ENCODE data around the gene HS3ST5. TPM values are rescaled to one million over a fixed set of nuclear protein-coding genes. Genes with fewer than 3 reads are reported as not detected.

The HS3ST5 gene
- total RNA-seq, 2 donors from 2014 or later, result 0.31 to 2.0 TPM

- WGBS, 2 experiments (ENCODE audit: insufficient coverage in 1 of 2, insufficient read length in 1 of 2), result 84 to 90% methylated on average over 4 of the region's 4 CpGs
- H3K9me3 ChIP-seq (ENCODE audit: control insufficient read depth, low read length), result no peaks in the 10 kb centered on the region
- DNase-seq, result no peak
- no peaks in the 10 kb centered on the region for H3K27me3 Mint-ChIP-seq (ENCODE audit: insufficient read depth)
- no peak overlapping the region for H3K27ac ChIP-seq (ENCODE audit: low read depth, low read length)
- H3K4me1 Mint-ChIP-seq, result peaks cover 32% of the 10 kb centered on the region
- H3K4me1 ChIP-seq (ENCODE audit: control insufficient read depth, insufficient read depth, low read length), result no peaks in the 10 kb centered on the region
- no peak overlapping the region for H3K9ac ChIP-seq (ENCODE audit: extremely low read depth, low read length, poor library complexity, severe bottlenecking)
- H3K4me3 ChIP-seq (ENCODE audit: low read length), result no peak overlapping the region
- no peak for TF ChIP-seq CTCF (conservative IDR thresholded peaks at IDR 0.05)
- H3K36me3 Mint-ChIP-seq (ENCODE audit: low read depth), result no peaks in the 10 kb centered on the region
- no peaks in the 10 kb centered on the region for H3K9me3 Mint-ChIP-seq
- no peaks in the 10 kb centered on the region for H3K36me3 ChIP-seq (ENCODE audit: control insufficient read depth, insufficient read depth, low read length)
- H3K27ac Mint-ChIP-seq, result no peak overlapping the region
- H3K27me3 ChIP-seq (ENCODE audit: control insufficient read depth, insufficient read depth, low read length, poor library complexity, severe bottlenecking), result peaks cover 4% of the 10 kb centered on the region
- no peak overlapping the region for H3K4me3 Mint-ChIP-seq
These were observed 148.3 kb downstream of the HS3ST5 start for GRCh38 chr6:114194362-114195026.

- no peaks in the 10 kb centered on the region for H3K36me3 Mint-ChIP-seq (ENCODE audit: low read depth)
- Histone ChIP-seq H3K4me1 (ENCODE audit: control insufficient read depth, insufficient read depth, low read length) (no peaks in the 10 kb centered on the region), H3K36me3 (ENCODE audit: control insufficient read depth, insufficient read depth, low read length) (no peaks in the 10 kb centered on the region), H3K27ac (ENCODE audit: low read depth, low read length) (no peak overlapping the region), H3K4me3 (ENCODE audit: low read length) (no peak overlapping the region), H3K27me3 (ENCODE audit: control insufficient read depth, insufficient read depth, low read length, poor library complexity, severe bottlenecking) (no peaks in the 10 kb centered on the region), H3K9me3 (ENCODE audit: control insufficient read depth, low read length) (no peaks in the 10 kb centered on the region), H3K9ac (ENCODE audit: extremely low read depth, low read length, poor library complexity, severe bottlenecking) (no peak overlapping the region)
- no peak for TF ChIP-seq CTCF (conservative IDR thresholded peaks at IDR 0.05)
- no peak for DNase-seq
- WGBS, 2 experiments (ENCODE audit: insufficient coverage in 1 of 2, insufficient read length in 1 of 2), result 97 to 100% methylated on average over 2 to 4 of the region's 4 CpGs
- peaks cover 17% of the 10 kb centered on the region for H3K4me1 Mint-ChIP-seq
- H3K9me3 Mint-ChIP-seq, result no peaks in the 10 kb centered on the region
- no peak overlapping the region for H3K4me3 Mint-ChIP-seq
- H3K27ac Mint-ChIP-seq, result no peak overlapping the region
- no peaks in the 10 kb centered on the region for H3K27me3 Mint-ChIP-seq (ENCODE audit: insufficient read depth)
These were observed 155.3 kb downstream of the HS3ST5 start for GRCh38 chr6:114187563-114187962.

- no peak for TF ChIP-seq CTCF (conservative IDR thresholded peaks at IDR 0.05)
- no peak for DNase-seq
- no peak overlapping the region for H3K9ac ChIP-seq (ENCODE audit: extremely low read depth, low read length, poor library complexity, severe bottlenecking)
- no peak overlapping the region for H3K4me3 Mint-ChIP-seq
- no peak overlapping the region for H3K27ac Mint-ChIP-seq
- no peaks in the 10 kb centered on the region for H3K9me3 ChIP-seq (ENCODE audit: control insufficient read depth, low read length)
- H3K4me1 ChIP-seq (ENCODE audit: control insufficient read depth, insufficient read depth, low read length), result no peaks in the 10 kb centered on the region
- peaks cover 4% of the 10 kb centered on the region for H3K4me1 Mint-ChIP-seq
- no peaks in the 10 kb centered on the region for H3K36me3 ChIP-seq (ENCODE audit: control insufficient read depth, insufficient read depth, low read length)
- H3K27me3 ChIP-seq (ENCODE audit: control insufficient read depth, insufficient read depth, low read length, poor library complexity, severe bottlenecking), result no peaks in the 10 kb centered on the region
- H3K36me3 Mint-ChIP-seq (ENCODE audit: low read depth), result no peaks in the 10 kb centered on the region
- WGBS, 2 experiments (ENCODE audit: insufficient coverage in 1 of 2, insufficient read length in 1 of 2), result no CpG with 5 or more reads among the region's 3 CpGs
- H3K9me3 Mint-ChIP-seq, result no peaks in the 10 kb centered on the region
- H3K27ac ChIP-seq (ENCODE audit: low read depth, low read length), result no peak overlapping the region
- H3K27me3 Mint-ChIP-seq (ENCODE audit: insufficient read depth), result no peaks in the 10 kb centered on the region
- H3K4me3 ChIP-seq (ENCODE audit: low read length), result no peak overlapping the region
These were observed 161.2 kb downstream of the HS3ST5 start for GRCh38 chr6:114181664-114182063.

Data from endodermal cell (in vitro differentiated cells).